HepG2 (cell line): Measurements from ENCODE around the gene PADI1. TPM values are rescaled to one million over a fixed set of nuclear protein-coding genes. Genes with fewer than 3 reads are reported as not detected.

Source experiments
- ATAC-seq: fragments of 200-7000 bp; cut with Tn5 transposase; 3 replicates; pipeline ENCODE4 v1.9.1; 2020; ENCODE audit warnings: mild to moderate bottlenecking, moderate library complexity
- BruUV-seq: library from RNA; stranded (reverse); fragments of 400-500 nt; replicated peaks from 2 replicates; lab custom pipeline; 2021; lab: Mats Ljungman, UMichigan
- CTCF ChIA-PET: fragments of 300-600 bp; formaldehyde crosslinking; extraction: SDS; loops from one replicate; lab custom pipeline; 2021; ENCODE audit warnings: low total read pairs, inconsistent platforms, low intra/inter-chr PET ratio; lab: Yijun Ruan, JAX
- POLR2A ChIA-PET: fragments of 350-600 bp; sonication (Branson Sonifier 250); formaldehyde crosslinking; loops from one replicate; lab custom pipeline; 2020; ENCODE audit warnings: antibody characterized with exemption, inconsistent platforms; lab: Yijun Ruan, JAX
- DNase-seq: peaks from one replicate; pipeline ENCODE4 v3.0.0-alpha.2; 2015; ENCODE audit warnings: low spot score
- FAIRE-seq: peaks from 3 replicates; lab custom pipeline; 2011; peaks lifted over from hg19 to GRCh38; lab: Jason Lieb, UNC
- H2AFZ ChIP-seq: one replicate; pipeline ENCODE4 v1.6.1; 2011; ENCODE audit warnings: low read length, inconsistent platforms
- H3K27ac ChIP-seq: fragments of 300-600 bp; 3 replicates; pipeline ENCODE4 v1.8.0; 2011; ENCODE audit warnings: mixed run types, mild to moderate bottlenecking, mixed read lengths, low read length, inconsistent platforms; ENCODE audit not compliant: insufficient read depth; ENCODE audit errors: extremely low read length
- H3K27me3 ChIP-seq, 2 experiments: fragments of 200-600 bp in 1 of 2; 2 replicates in 1 of 2; 3 replicates in 1 of 2; pipeline versions ENCODE4 v1.6.0 to v1.8.0; 2011; ENCODE audit warnings: low read length in 2 of 2, mild to moderate bottlenecking in 2 of 2, moderate library complexity in 2 of 2, inconsistent platforms in 1 of 2; ENCODE audit not compliant: insufficient read depth in 2 of 2, control insufficient read depth in 1 of 2
- H3K36me3 ChIP-seq, 2 experiments: fragments of 200-600 bp in 1 of 2; replicated peaks in 1 of 2; 2 replicates in 1 of 2; 3 replicates in 1 of 2; pipeline versions ENCODE4 v1.5.1 to v1.8.0; 2011; ENCODE audit warnings: low read length in 2 of 2, inconsistent platforms in 1 of 2; ENCODE audit not compliant: insufficient read depth in 2 of 2, control insufficient read depth in 1 of 2
- H3K4me1 ChIP-seq: 2 replicates; pipeline ENCODE4 v1.5.1; 2012; ENCODE audit warnings: low read length, inconsistent platforms; ENCODE audit not compliant: insufficient read depth
- H3K4me2 ChIP-seq: 2 replicates; pipeline ENCODE4 v1.6.0; 2011; ENCODE audit warnings: low read depth, low read length, inconsistent platforms
- H3K4me3 ChIP-seq, 3 experiments: fragments of 200-600 bp in 1 of 3; sonication (generic), shearing (Covaris generic) in 1 of 3; replicated peaks in 1 of 3; 2 replicates each; pipeline ENCODE4 v1.5.1; 2011 to 2016; ENCODE audit warnings: low read length in 3 of 3, inconsistent platforms in 2 of 3, low read depth in 2 of 3, mild to moderate bottlenecking in 2 of 3, control low read depth in 1 of 3, mixed read lengths in 1 of 3; ENCODE audit not compliant: insufficient read depth in 1 of 3
- H3K79me2 ChIP-seq: one replicate; pipeline ENCODE4 v1.6.1; 2011; ENCODE audit warnings: low read length, inconsistent platforms; ENCODE audit not compliant: insufficient read depth
- H3K9ac ChIP-seq: 2 replicates; pipeline ENCODE4 v1.6.0; 2011; ENCODE audit warnings: mild to moderate bottlenecking, low read depth, low read length, inconsistent platforms; ENCODE audit not compliant: insufficient read depth
- H3K9me3 ChIP-seq: 2 replicates; pipeline ENCODE4 v1.5.1; 2012; ENCODE audit warnings: mild to moderate bottlenecking, low read length
- H4K20me1 ChIP-seq: 2 replicates; pipeline ENCODE4 v1.6.0; 2011; ENCODE audit warnings: inconsistent platforms, mild to moderate bottlenecking, low read length, moderate library complexity; ENCODE audit not compliant: insufficient read depth
- ASH2L ChIP-seq: fragments of 300-600, 200-600 bp; sonication (generic); IDR thresholded peaks from 2 replicates; pipeline ENCODE4 v1.7.0; 2017; ENCODE audit warnings: low read depth, mild to moderate bottlenecking, moderate library complexity, mixed read lengths, low read length; ENCODE audit not compliant: insufficient read length
- HNRNPLL ChIP-seq: fragments of 200-400 bp; formaldehyde crosslinking; IDR thresholded peaks from 2 replicates; pipeline ENCODE4 v1.6.1; 2017; ENCODE audit warnings: mild to moderate bottlenecking, low read depth, low read length; ENCODE audit not compliant: poor library complexity, severe bottlenecking
- RAD51 ChIP-seq: fragments of 450-650 bp; IDR thresholded peaks from 2 replicates; pipeline ENCODE4 v1.6.1; 2016; ENCODE audit warnings: borderline replicate concordance
- SKI ChIP-seq: fragments of 450-650 bp; IDR thresholded peaks from one replicate; pipeline ENCODE4 v1.6.1; 2018; ENCODE audit warnings: mild to moderate bottlenecking; ENCODE audit not compliant: partially characterized antibody
- SPEN ChIP-seq: sonication (generic); formaldehyde crosslinking; IDR thresholded peaks from 2 replicates; pipeline ENCODE4 v1.5.1; 2020; ENCODE audit warnings: low read depth, mild to moderate bottlenecking, missing genetic modification reagents
- ZNF124 ChIP-seq: sonication (generic); formaldehyde crosslinking; IDR thresholded peaks from 2 replicates; pipeline ENCODE4 v1.4.0; 2020; ENCODE audit warnings: missing genetic modification reagents
- ZNF670 ChIP-seq: sonication (generic); formaldehyde crosslinking; IDR thresholded peaks from 2 replicates; pipeline ENCODE4 v1.8.0; 2022; ENCODE audit warnings: mild to moderate bottlenecking, missing genetic modification reagents, borderline replicate concordance
- WGBS: methylation state at CpG from one replicate; pipeline ENCODE4 v1.1.6; 2017; ENCODE audit warnings: low lambda C conversion rate; 5-methylcytosine and 5-hydroxymethylcytosine counted together
- in situ Hi-C: cut with HindIII; loops from 2 replicates; pipeline ENCODE4 v1.10.0; 2017; ENCODE audit warnings: low pct_unique_long_range_greater_than_20kb; ENCODE audit not compliant: extremely low pct_ligation_motif_present
- intact Hi-C: fragments of 100-400 bp; cut with micrococcal nuclease; formaldehyde crosslinking; loops from one replicate; pipeline ENCODE4 v1.10.0; 2022; ENCODE audit not compliant: unreplicated experiment
- polyA plus RNA-seq, 8 experiments: library from polyadenylated mRNA; depleted of rRNA in 3 of 8; stranded (reverse) in 7 of 8; unstranded in 1 of 8; fragments of >200 nt; fragmentation: Illumina TruSeq in 4 of 8; extraction: Trizol in 4 of 8; gene quantifications; 2 replicates each; pipeline versions ENCODE4 v1.2.1 to v1.2.3, GENCODE V29; 2011 to 2016; ENCODE audit warnings: low read depth in 4 of 8, missing spikeins in 1 of 8, mixed read lengths in 1 of 8; ENCODE audit not compliant: insufficient read depth in 1 of 8
- total RNA-seq, 5 experiments: library from RNA; depleted of rRNA; stranded (reverse); fragments of >200 nt; fragmentation: Illumina TruSeq; extraction: Trizol; gene quantifications; 2 replicates each; pipeline ENCODE4 v1.2.3, GENCODE V29; 2016; ENCODE audit warnings: low read depth in 1 of 5
- TF ChIP-seq, protein P1 (sequence below): sonication (generic); formaldehyde crosslinking; IDR thresholded peaks from 2 replicates; pipeline ENCODE4 v1.8.0; 2022; ENCODE audit warnings: mild to moderate bottlenecking, missing genetic modification reagents
- TF ChIP-seq, protein P2 (sequence below): sonication (generic); formaldehyde crosslinking; conservative IDR thresholded peaks from 2 replicates; pipeline ENCODE4 v1.4.0; 2020; ENCODE audit warnings: mild to moderate bottlenecking, missing genetic modification reagents, moderate library complexity
- TF ChIP-seq, protein P3 (sequence below): sonication (generic); formaldehyde crosslinking; IDR thresholded peaks from 2 replicates; pipeline ENCODE4 v1.5.1; 2020; ENCODE audit warnings: missing genetic modification reagents, mild to moderate bottlenecking, borderline replicate concordance

PADI1 gene
- total and polyA plus RNA-seq, 2 of the 13 experiments (the other 11 are each of a cell fraction or from before 2014, with no cell fraction given) = not detected

DNA sequence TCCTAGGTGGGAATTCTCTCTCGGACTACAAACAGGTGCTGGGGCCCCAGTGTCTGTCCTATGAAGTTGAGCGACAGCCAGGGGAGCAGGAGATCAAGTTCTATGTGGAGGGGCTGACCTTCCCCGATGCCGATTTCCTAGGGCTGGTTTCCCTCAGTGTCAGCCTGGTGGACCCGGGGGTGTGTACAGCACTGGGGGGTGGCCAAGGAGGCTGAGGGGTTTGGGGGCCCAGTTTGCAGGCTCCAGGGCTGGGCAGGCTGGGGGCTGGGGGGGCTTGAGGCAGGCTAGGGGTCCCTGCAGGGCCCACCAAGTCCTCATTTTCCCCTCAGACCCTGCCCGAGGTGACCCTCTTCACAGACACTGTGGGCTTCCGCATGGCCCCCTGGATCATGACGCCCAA is 23.7 kb downstream of the PADI1 start:
- Histone ChIP-seq H3K4me3 (no peak overlapping the region), H3K4me2 (no peak overlapping the region), H3K9ac (no peak overlapping the region)
- no peak for DNase-seq
- TF ChIP-seq HNRNPLL (no peak), SKI (no peak), SPEN (CRISPR knock-in tag) (no peak), RAD51 (no peak), ZNF124 (CRISPR knock-in tag) (no peak), ZNF670 (CRISPR knock-in tag) (no peak), ASH2L (no peak)
- TF ChIP-seq, protein P1, sequence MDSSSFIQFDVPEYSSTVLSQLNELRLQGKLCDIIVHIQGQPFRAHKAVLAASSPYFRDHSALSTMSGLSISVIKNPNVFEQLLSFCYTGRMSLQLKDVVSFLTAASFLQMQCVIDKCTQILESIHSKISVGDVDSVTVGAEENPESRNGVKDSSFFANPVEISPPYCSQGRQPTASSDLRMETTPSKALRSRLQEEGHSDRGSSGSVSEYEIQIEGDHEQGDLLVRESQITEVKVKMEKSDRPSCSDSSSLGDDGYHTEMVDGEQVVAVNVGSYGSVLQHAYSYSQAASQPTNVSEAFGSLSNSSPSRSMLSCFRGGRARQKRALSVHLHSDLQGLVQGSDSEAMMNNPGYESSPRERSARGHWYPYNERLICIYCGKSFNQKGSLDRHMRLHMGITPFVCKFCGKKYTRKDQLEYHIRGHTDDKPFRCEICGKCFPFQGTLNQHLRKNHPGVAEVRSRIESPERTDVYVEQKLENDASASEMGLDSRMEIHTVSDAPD (CRISPR knock-in tag) = no peak
- TF ChIP-seq, protein P2, sequence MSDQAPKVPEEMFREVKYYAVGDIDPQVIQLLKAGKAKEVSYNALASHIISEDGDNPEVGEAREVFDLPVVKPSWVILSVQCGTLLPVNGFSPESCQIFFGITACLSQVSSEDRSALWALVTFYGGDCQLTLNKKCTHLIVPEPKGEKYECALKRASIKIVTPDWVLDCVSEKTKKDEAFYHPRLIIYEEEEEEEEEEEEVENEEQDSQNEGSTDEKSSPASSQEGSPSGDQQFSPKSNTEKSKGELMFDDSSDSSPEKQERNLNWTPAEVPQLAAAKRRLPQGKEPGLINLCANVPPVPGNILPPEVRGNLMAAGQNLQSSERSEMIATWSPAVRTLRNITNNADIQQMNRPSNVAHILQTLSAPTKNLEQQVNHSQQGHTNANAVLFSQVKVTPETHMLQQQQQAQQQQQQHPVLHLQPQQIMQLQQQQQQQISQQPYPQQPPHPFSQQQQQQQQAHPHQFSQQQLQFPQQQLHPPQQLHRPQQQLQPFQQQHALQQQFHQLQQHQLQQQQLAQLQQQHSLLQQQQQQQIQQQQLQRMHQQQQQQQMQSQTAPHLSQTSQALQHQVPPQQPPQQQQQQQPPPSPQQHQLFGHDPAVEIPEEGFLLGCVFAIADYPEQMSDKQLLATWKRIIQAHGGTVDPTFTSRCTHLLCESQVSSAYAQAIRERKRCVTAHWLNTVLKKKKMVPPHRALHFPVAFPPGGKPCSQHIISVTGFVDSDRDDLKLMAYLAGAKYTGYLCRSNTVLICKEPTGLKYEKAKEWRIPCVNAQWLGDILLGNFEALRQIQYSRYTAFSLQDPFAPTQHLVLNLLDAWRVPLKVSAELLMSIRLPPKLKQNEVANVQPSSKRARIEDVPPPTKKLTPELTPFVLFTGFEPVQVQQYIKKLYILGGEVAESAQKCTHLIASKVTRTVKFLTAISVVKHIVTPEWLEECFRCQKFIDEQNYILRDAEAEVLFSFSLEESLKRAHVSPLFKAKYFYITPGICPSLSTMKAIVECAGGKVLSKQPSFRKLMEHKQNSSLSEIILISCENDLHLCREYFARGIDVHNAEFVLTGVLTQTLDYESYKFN (CRISPR knock-in tag) = no peak
- TF ChIP-seq, protein P3, sequence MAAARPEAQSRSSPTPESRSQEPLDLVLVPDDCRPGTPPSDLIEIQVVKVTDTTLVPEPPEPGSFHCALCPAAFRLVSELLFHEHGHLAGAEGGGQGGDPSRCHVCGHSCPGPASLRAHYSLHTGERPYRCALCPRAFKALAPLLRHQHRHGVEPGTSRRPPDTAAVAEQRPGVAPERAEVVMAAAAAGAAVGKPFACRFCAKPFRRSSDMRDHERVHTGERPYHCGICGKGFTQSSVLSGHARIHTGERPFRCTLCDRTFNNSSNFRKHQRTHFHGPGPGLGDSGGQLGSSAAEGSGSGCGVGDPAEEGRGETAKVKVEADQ (CRISPR knock-in tag) = no peak
- TF ChIP-seq, all 625 proteins: peak for 0
- ATAC-seq (no peak), FAIRE-seq (no peak)
- Histone ChIP-seq H3K9me3 (no peaks in the 10 kb centered on the region), H3K4me1 (no peaks in the 10 kb centered on the region), H3K27me3 (peaks cover 3 to 16% of the 10 kb centered on the region in 2 experiments; a peak in 3 of 5 replicates), H2AFZ (no peak overlapping the region), H3K36me3 (no peaks in the 10 kb centered on the region), H3K79me2 (no peaks in the 10 kb centered on the region), H3K27ac (no peak overlapping the region), H4K20me1 (no peaks in the 10 kb centered on the region)
- in situ Hi-C loops (loop anchor here (25.0 kb wide), 1 partner anchor 266 kb away; no protein-coding TSS in a partner anchor), intact Hi-C loops (no loop called here)
- WGBS = 0% methylated on average over 4 of the region's 8 CpGs
- POLR2A ChIA-PET = no interaction called here
- CTCF ChIA-PET = no interaction called here
- no TSS peak for BruUV-seq
